Amniotic stem cell (primary cell): ENCODE measurements around the gene RNGTT.
"Not testable (repeated sequence)": the region's sequence is repeated elsewhere in the genome, so short reads cannot be mapped to it uniquely, and the experiment has no call there.

Experiments
- DNase-seq: peaks from one replicate; lab custom pipeline; 2025; lab: John Stamatoyannopoulos, UW

RNGTT gene

GRCh38 chr6:88864359-88865054 is 98.9 kb downstream of the RNGTT start:
- DNase-seq: no peak

GRCh38 chr6:88860310-88860709 is 103.1 kb downstream of the RNGTT start:
- no peak for DNase-seq

- DNase-seq: no peak
Measured at GRCh38 chr6:88858455-88858854, 105.0 kb downstream of the RNGTT start.

GRCh38 chr6:88856566-88856965 is 106.9 kb downstream of the RNGTT start:
- no peak for DNase-seq

- no peak for DNase-seq
Measured at GRCh38 chr6:88855541-88856147, 107.8 kb downstream of the RNGTT start.

- DNase-seq: no peak
Measured at GRCh38 chr6:88852775-88853174, 110.6 kb downstream of the RNGTT start.

- no peak for DNase-seq
Measured at GRCh38 chr6:88852000-88852399, 111.4 kb downstream of the RNGTT start.

- DNase-seq: no peak
Measured at GRCh38 chr6:88848870-88849269, 114.5 kb downstream of the RNGTT start.

- DNase-seq: peak; percentile 31
Measured at GRCh38 chr6:88843040-88843439, 120.4 kb downstream of the RNGTT start.

GRCh38 chr6:88842320-88842719 is 121.1 kb downstream of the RNGTT start:
- no peak for DNase-seq

GRCh38 chr6:88840796-88841539 is 122.5 kb downstream of the RNGTT start:
- DNase-seq: no peak

- no peak for DNase-seq
Measured at GRCh38 chr6:88840289-88840688, 123.1 kb downstream of the RNGTT start.

GRCh38 chr6:88839280-88839679 is 124.1 kb downstream of the RNGTT start:
- no peak for DNase-seq

GRCh38 chr6:88835210-88835609 is 128.2 kb downstream of the RNGTT start:
- DNase-seq: no peak

- DNase-seq: not testable (repeated sequence)
Measured at GRCh38 chr6:88833071-88833470, 130.3 kb downstream of the RNGTT start.

GRCh38 chr6:88827599-88827998 is 135.8 kb downstream of the RNGTT start:
- DNase-seq: not testable (repeated sequence)

- no peak for DNase-seq
Measured at GRCh38 chr6:88825856-88826255, 137.6 kb downstream of the RNGTT start.

GRCh38 chr6:88823998-88824397 is 139.4 kb downstream of the RNGTT start:
- peak; percentile 16 for DNase-seq

- no peak for DNase-seq
Measured at GRCh38 chr6:88815491-88815890, 147.9 kb downstream of the RNGTT start.

- DNase-seq: no peak
Measured at GRCh38 chr6:88814909-88815308, 148.5 kb downstream of the RNGTT start.

GRCh38 chr6:88813045-88813444 is 150.4 kb downstream of the RNGTT start:
- no peak for DNase-seq

GRCh38 chr6:88810701-88811100 is 152.7 kb downstream of the RNGTT start:
- no peak for DNase-seq

- DNase-seq: no peak
Measured at GRCh38 chr6:88810089-88810488, 153.3 kb downstream of the RNGTT start.
